K562 (cell line): Measurements from ENCODE around the gene NCKIPSD. TPM values are rescaled to one million over a fixed set of nuclear protein-coding genes. Genes with fewer than 3 reads are reported as not detected.

ENCODE experiments used
- ARID1B ChIP-seq: fragments of 450-650 bp; IDR thresholded peaks from 2 replicates; pipeline ENCODE4 v1.6.1; 2016; ENCODE audit warnings: antibody characterized with exemption, mild to moderate bottlenecking, inconsistent platforms
- ARID2 ChIP-seq: fragments of 450-650 bp; IDR thresholded peaks from 2 replicates; pipeline ENCODE4 v1.6.1; 2017; ENCODE audit warnings: antibody characterized with exemption, mild to moderate bottlenecking
- CTBP1 ChIP-seq: fragments of 450-650 bp; IDR thresholded peaks from 2 replicates; pipeline ENCODE4 v1.6.1; 2016; ENCODE audit warnings: borderline replicate concordance
- EGR1 ChIP-seq: fragments of 450-650 bp; conservative IDR thresholded peaks from 2 replicates; pipeline ENCODE4 v1.6.1; 2017; ENCODE audit warnings: mild to moderate bottlenecking
- KLF1 ChIP-seq: fragments of 450-650 bp; IDR thresholded peaks from 2 replicates; pipeline ENCODE4 v1.6.1; 2016; ENCODE audit warnings: missing genetic modification characterization, missing compliant biosample characterization
- NONO ChIP-seq, 2 experiments: fragments of 200-400 bp in 1 of 2; fragments of 450-650 bp in 1 of 2; formaldehyde crosslinking in 1 of 2; IDR thresholded peaks; 2 replicates each; pipeline ENCODE4 v1.6.1; 2017; ENCODE audit warnings: low read depth in 2 of 2, mild to moderate bottlenecking in 2 of 2, moderate library complexity in 2 of 2, low read length in 1 of 2
- NR3C1 ChIP-seq: sonication (generic); formaldehyde crosslinking; IDR thresholded peaks from 2 replicates; pipeline ENCODE4 v1.8.1; 2022; ENCODE audit warnings: missing genetic modification reagents
- PRDM10 ChIP-seq: fragments of 450-650 bp; IDR thresholded peaks from 2 replicates; pipeline ENCODE4 v1.6.1; 2018; ENCODE audit not compliant: partially characterized antibody
- PREB ChIP-seq: sonication (generic); formaldehyde crosslinking; IDR thresholded peaks from 2 replicates; pipeline ENCODE4 v1.8.1; 2023; ENCODE audit warnings: mild to moderate bottlenecking, missing genetic modification reagents
- PYGO2 ChIP-seq: fragments of 450-650 bp; IDR thresholded peaks from 2 replicates; pipeline ENCODE4 v1.6.1; 2016; ENCODE audit warnings: mild to moderate bottlenecking, missing genetic modification characterization, moderate library complexity, missing compliant biosample characterization
- SOX6 ChIP-seq: fragments of 450-650 bp; IDR thresholded peaks from 2 replicates; pipeline ENCODE4 v1.6.1; 2014; ENCODE audit warnings: mild to moderate bottlenecking
- SUPT5H ChIP-seq: fragments of 450-650 bp; IDR thresholded peaks from 2 replicates; pipeline ENCODE4 v1.6.1; 2016
- TBP ChIP-seq: optimal IDR thresholded peaks from 2 replicates; pipeline ENCODE3; 2011; ENCODE audit warnings: low read depth, low read length, improper control_type of control experiment
- TCF7L2 ChIP-seq: fragments of 150-350 bp; IDR thresholded peaks from 2 replicates; pipeline ENCODE4 v1.6.1; 2016; ENCODE audit warnings: low read depth, mild to moderate bottlenecking, low read length, moderate library complexity
- ZBTB12 ChIP-seq: fragments of 250-450 bp; sonication (Bioruptor Pico); IDR thresholded peaks from 2 replicates; pipeline ENCODE4 v1.4.0; 2020
- ZNF512 ChIP-seq: IDR thresholded peaks from 2 replicates; pipeline ENCODE4 v1.6.1; 2016; ENCODE audit warnings: missing genetic modification characterization, missing compliant biosample characterization
- ZNF740 ChIP-seq, 3 experiments: fragments of 200-800 bp in 1 of 3; sonication (Bioruptor generic) in 1 of 3; sonication (generic) in 1 of 3; formaldehyde crosslinking in 1 of 3; IDR thresholded peaks; 2 replicates each; pipeline versions ENCODE4 v1.6.1 to v1.8.0; 2016 to 2022; ENCODE audit warnings: mild to moderate bottlenecking in 2 of 3, missing compliant biosample characterization in 2 of 3, missing genetic modification characterization in 2 of 3, missing genetic modification reagents in 1 of 3
- ZNF766 ChIP-seq: fragments of 200-800 bp; sonication (Bioruptor generic); conservative IDR thresholded peaks from 2 replicates; pipeline ENCODE4 v1.6.1; 2016; ENCODE audit warnings: missing genetic modification characterization, missing compliant biosample characterization
- polyA plus RNA-seq, 8 experiments: library from polyadenylated mRNA; depleted of rRNA in 4 of 8; stranded (reverse) in 5 of 8; unstranded in 3 of 8; fragments of >200 nt; fragmentation: Nextera tagmentation in 2 of 8; fragmentation: Illumina TruSeq in 1 of 8; extraction: Ambion mirVana in 2 of 8; extraction: Trizol in 1 of 8; gene quantifications; 2 replicates each; pipeline versions ENCODE4 v1.2.1 to v1.2.3, GENCODE V29; 2011 to 2014; ENCODE audit warnings: inconsistent platforms in 1 of 8, missing spikeins in 1 of 8
- total RNA-seq, 7 experiments: library from RNA; depleted of rRNA in 6 of 7; stranded (reverse); fragments of >200 nt in 6 of 7; fragmentation: Illumina TruSeq in 2 of 7; extraction: Trizol in 2 of 7; gene quantifications; 2 replicates each; pipeline versions ENCODE4 v1.2.1 to v1.2.3, GENCODE V29; 2011 to 2021; ENCODE audit warnings: low replicate concordance in 1 of 7

NCKIPSD gene
- total and polyA plus RNA-seq, 9 of the 15 experiments (the other 6 are each of a cell fraction or from before 2014, with no cell fraction given): 0.49 to 24.4 (median 12.3) TPM

- TF ChIP-seq PRDM10 (peak; percentile 96), NONO (IDR thresholded peaks at IDR 0.05; ENCODE audit: low read depth in 2 of 2, low read length in 1 of 2) (peak in 1 of 2 experiments; percentile 27; a peak in 1 of 4 replicates), TCF7L2 (no peak), ARID2 (no peak), EGR1 (peak; percentile 70), CTBP1 (peak; percentile 64; the same call in 1 of the 2 replicates), ARID1B (peak; percentile 5; the same call in 1 of the 2 replicates), SUPT5H (peak; percentile 75), PYGO2 (tag) (no peak), ZNF766 (CRISPR knock-in tag) (0 out of 2 replicates have a peak, but pooled peaks have one; percentile 38), SOX6 (peak; percentile 93), ZBTB12 (CRISPR knock-in tag) (0 out of 2 replicates have a peak, but pooled peaks have one; percentile 12), NR3C1 (peak; percentile 72; the same call in 1 of the 2 replicates), KLF1 (tag) (peak; percentile 60; the same call in 1 of the 2 replicates), PREB (CRISPR knock-in tag) (0 out of 2 replicates have a peak, but pooled peaks have one; percentile 69), ZNF512 (no peak), ZNF740 (CRISPR knock-in tag; IDR thresholded peaks at IDR 0.05) (peak; percentile 40; the same call in 1 of the 2 replicates), ZNF740 (tag; IDR thresholded peaks at IDR 0.05) (no peak), TBP (peak; percentile 53)
Measured at GRCh38 chr3:48663489-48664312, 22.0 kb downstream of the NCKIPSD start (continued).
